Measurements from ENCODE around the gene THSD7B.

Gene THSD7B

DNA sequence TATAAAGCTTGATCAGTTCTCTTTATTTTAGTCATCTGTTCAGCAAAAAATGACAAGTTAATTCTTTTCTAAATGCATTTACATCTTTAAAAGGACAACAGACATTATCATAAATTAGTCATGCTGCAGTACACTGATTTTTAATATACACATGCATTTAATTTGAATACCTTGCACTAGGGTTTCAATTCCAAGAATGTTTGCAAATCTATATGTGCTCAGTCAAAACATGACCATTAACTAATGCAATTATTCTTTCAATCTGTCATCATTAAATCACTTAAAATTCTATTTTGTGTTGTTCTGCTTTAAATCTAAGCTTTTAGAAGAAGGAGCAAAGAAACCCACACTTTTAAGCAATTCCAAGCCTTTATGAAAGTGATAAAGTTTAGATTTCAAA, 342.6 kb downstream of the THSD7B start:
- H3K4me1 ChIP-seq (ENCODE audit: control insufficient read depth in 5 of 5, insufficient read depth in 5 of 5, low read length in 5 of 5): no peaks in the 10 kb centered on the region
- no peak overlapping the region for H3K27ac ChIP-seq (ENCODE audit: low read depth, low read length)
- no peaks in the 10 kb centered on the region for H3K36me3 ChIP-seq (ENCODE audit: control insufficient read depth in 5 of 5, insufficient read depth in 5 of 5, low read length in 5 of 5)
- no peaks in the 10 kb centered on the region for H3K27me3 ChIP-seq (ENCODE audit: control insufficient read depth in 5 of 5, insufficient read depth in 4 of 5, low read length in 5 of 5)
- no peak overlapping the region for H3K4me3 ChIP-seq (ENCODE audit: low read depth in 1 of 5, low read length in 5 of 5)
- H3K9me3 ChIP-seq (ENCODE audit: control insufficient read depth in 5 of 5, low read length in 5 of 5): peaks cover 0 to 3% (median 0%) of the 10 kb centered on the region in 5 donors
- H3K9ac ChIP-seq (ENCODE audit: low read length in 5 of 5): no peak overlapping the region

DNA sequence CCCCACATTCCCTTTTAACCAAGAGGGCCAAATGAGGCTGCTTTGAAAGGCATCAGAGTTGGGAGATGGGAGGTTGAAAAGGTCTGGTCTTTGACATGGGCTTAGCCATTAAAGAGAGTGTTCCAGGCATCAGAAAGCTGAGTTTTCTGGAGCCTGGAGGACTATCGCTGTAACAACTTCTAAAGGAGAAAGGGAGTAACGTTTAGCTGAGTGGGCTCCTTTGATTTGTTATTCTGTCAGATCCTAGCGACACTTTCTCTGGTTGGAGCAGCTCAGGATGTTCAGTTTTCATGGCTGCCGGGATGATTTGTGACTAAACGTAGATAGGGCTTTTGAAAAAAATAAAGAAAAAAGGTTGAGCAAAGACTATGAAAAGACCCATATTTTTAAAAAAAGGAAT, 346.6 kb downstream of the THSD7B start:
- H3K9me3 ChIP-seq (ENCODE audit: control insufficient read depth in 5 of 5, low read length in 5 of 5): peaks cover 0 to 2% (median 0%) of the 10 kb centered on the region in 5 donors
- H3K4me1 ChIP-seq (ENCODE audit: control insufficient read depth in 5 of 5, insufficient read depth in 5 of 5, low read length in 5 of 5): no peaks in the 10 kb centered on the region
- H3K36me3 ChIP-seq (ENCODE audit: control insufficient read depth in 5 of 5, insufficient read depth in 5 of 5, low read length in 5 of 5): peaks cover 0 to 3% (median 0%) of the 10 kb centered on the region in 5 donors

DNA sequence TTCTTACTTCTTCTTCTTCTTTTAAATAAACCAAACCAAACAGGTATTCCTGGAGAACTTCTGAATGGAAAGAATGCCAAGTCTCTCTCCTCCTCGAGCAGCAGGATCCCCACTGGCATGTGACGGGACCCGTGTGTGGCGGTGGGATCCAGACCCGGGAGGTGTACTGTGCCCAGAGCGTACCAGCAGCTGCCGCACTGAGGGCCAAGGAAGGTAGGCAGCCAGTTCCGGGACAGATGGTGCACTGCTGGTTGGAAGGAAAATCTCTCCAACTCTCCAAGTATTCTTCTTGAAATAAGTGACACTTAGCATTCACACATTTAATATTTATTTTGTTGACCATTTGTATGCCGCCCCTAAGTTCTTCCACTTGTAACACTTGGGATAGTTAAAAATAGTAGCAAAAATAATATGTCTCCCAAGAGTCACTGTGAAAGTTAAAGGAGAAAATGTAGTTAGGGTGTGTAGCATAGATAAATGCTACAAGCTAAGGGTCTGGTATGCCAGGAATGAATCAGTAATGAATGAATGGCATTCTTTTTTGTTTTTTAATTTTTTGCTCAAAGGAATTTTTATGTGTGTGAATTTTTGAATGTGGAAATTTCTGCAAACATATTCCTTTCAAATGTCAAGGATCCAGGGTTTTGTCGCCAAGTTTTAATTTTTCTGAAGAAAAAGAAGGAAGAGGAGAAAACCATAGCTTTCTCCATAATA, 349.9 kb downstream of the THSD7B start:
- Histone ChIP-seq H3K9me3 (ENCODE audit: control insufficient read depth in 5 of 5, low read length in 5 of 5) (no peaks in the 10 kb centered on the region), H3K27ac (ENCODE audit: low read depth, low read length) (no peak overlapping the region), H3K4me1 (ENCODE audit: control insufficient read depth in 5 of 5, insufficient read depth in 5 of 5, low read length in 5 of 5) (no peaks in the 10 kb centered on the region), H3K9ac (ENCODE audit: low read length in 5 of 5) (no peak overlapping the region), H3K36me3 (ENCODE audit: control insufficient read depth in 5 of 5, insufficient read depth in 5 of 5, low read length in 5 of 5) (peaks cover 0 to 6% (median 0%) of the 10 kb centered on the region in 5 donors), H3K27me3 (ENCODE audit: control insufficient read depth in 5 of 5, insufficient read depth in 4 of 5, low read length in 5 of 5) (no peaks in the 10 kb centered on the region), H3K4me3 (ENCODE audit: low read depth in 1 of 5, low read length in 5 of 5) (no peak overlapping the region)

More for the DNA sequence above, 346.6 kb downstream of the THSD7B start:
- H3K9ac ChIP-seq (ENCODE audit: low read length in 5 of 5): no peak overlapping the region
- H3K27ac ChIP-seq (ENCODE audit: low read depth, low read length): no peak overlapping the region
- no peaks in the 10 kb centered on the region for H3K27me3 ChIP-seq (ENCODE audit: control insufficient read depth in 5 of 5, insufficient read depth in 4 of 5, low read length in 5 of 5)
- H3K4me3 ChIP-seq (ENCODE audit: low read depth in 1 of 5, low read length in 5 of 5): no peak overlapping the region

DNA sequence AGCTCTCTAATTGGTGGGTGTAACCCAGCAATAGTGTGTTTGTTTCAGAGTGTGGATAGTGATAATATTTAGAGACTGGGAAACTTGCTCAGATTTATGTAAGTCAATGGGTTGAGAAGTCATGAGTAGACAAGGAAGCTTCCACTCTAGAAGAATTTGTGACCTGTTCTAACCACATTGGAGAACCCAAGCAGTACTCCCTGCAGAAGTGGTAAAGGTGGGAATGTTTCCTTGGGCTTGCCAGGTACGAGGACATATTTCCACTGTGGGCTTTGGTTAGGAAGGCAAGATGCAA, 350.4 kb downstream of the THSD7B start:
- Histone ChIP-seq H3K36me3 (ENCODE audit: control insufficient read depth in 5 of 5, insufficient read depth in 5 of 5, low read length in 5 of 5) (peaks cover 0 to 6% (median 0%) of the 10 kb centered on the region in 5 donors), H3K9me3 (ENCODE audit: control insufficient read depth in 5 of 5, low read length in 5 of 5) (no peaks in the 10 kb centered on the region), H3K27me3 (ENCODE audit: control insufficient read depth in 5 of 5, insufficient read depth in 4 of 5, low read length in 5 of 5) (no peaks in the 10 kb centered on the region), H3K4me1 (ENCODE audit: control insufficient read depth in 5 of 5, insufficient read depth in 5 of 5, low read length in 5 of 5) (no peaks in the 10 kb centered on the region), H3K4me3 (ENCODE audit: low read depth in 1 of 5, low read length in 5 of 5) (no peak overlapping the region), H3K27ac (ENCODE audit: low read depth, low read length) (no peak overlapping the region), H3K9ac (ENCODE audit: low read length in 5 of 5) (no peak overlapping the region)

DNA sequence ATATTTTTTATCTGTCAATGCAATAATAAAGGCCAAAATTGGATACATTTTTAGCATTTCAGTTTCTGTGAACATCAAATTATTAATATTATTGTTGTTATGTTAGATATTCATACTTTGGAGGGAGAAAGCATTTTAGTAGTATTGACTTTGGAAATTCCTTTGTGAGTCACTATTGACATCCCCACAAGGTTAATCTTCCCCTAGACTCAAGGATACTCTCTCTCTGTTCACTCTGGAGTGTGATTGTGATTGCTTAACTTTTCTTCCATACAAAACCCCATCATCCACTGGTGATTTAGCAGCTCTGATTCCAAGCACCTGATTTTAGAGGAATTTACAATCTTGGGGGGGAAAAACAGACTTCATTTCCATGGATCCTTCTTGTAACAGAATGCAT, 352.0 kb downstream of the THSD7B start:
- Histone ChIP-seq H3K4me3 (ENCODE audit: low read depth in 1 of 5, low read length in 5 of 5) (no peak overlapping the region), H3K9ac (ENCODE audit: low read length in 5 of 5) (no peak overlapping the region), H3K27me3 (ENCODE audit: control insufficient read depth in 5 of 5, insufficient read depth in 4 of 5, low read length in 5 of 5) (no peaks in the 10 kb centered on the region), H3K27ac (ENCODE audit: low read depth, low read length) (no peak overlapping the region), H3K36me3 (ENCODE audit: control insufficient read depth in 5 of 5, insufficient read depth in 5 of 5, low read length in 5 of 5) (peaks cover 0 to 6% (median 0%) of the 10 kb centered on the region in 5 donors), H3K4me1 (ENCODE audit: control insufficient read depth in 5 of 5, insufficient read depth in 5 of 5, low read length in 5 of 5) (no peaks in the 10 kb centered on the region), H3K9me3 (ENCODE audit: control insufficient read depth in 5 of 5, low read length in 5 of 5) (no peaks in the 10 kb centered on the region)

DNA sequence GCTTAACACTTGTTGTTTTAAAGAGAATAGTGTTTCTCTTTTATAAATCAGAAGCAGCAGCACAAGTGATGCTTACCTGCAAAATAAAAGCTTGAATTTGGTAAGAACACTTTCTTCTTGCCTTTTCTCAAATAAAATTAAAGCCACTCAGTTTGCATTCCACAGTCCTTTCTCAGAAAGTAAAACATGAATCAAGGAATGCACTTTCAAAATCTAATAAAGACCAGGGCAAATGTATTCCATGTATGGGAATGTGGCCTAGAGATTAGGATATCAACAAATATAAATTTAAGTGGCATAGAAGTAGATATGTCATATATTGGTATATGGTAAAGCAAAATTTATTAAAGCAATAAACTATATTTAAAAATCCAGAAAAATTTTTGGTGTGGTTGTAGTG, 352.8 kb downstream of the THSD7B start:
- Histone ChIP-seq H3K4me3 (ENCODE audit: low read depth in 1 of 5, low read length in 5 of 5) (no peak overlapping the region), H3K36me3 (ENCODE audit: control insufficient read depth in 5 of 5, insufficient read depth in 5 of 5, low read length in 5 of 5) (peaks cover 0 to 6% (median 0%) of the 10 kb centered on the region in 5 donors), H3K9ac (ENCODE audit: low read length in 5 of 5) (no peak overlapping the region), H3K9me3 (ENCODE audit: control insufficient read depth in 5 of 5, low read length in 5 of 5) (no peaks in the 10 kb centered on the region), H3K27me3 (ENCODE audit: control insufficient read depth in 5 of 5, insufficient read depth in 4 of 5, low read length in 5 of 5) (no peaks in the 10 kb centered on the region), H3K4me1 (ENCODE audit: control insufficient read depth in 5 of 5, insufficient read depth in 5 of 5, low read length in 5 of 5) (no peaks in the 10 kb centered on the region), H3K27ac (ENCODE audit: low read depth, low read length) (no peak overlapping the region)

DNA sequence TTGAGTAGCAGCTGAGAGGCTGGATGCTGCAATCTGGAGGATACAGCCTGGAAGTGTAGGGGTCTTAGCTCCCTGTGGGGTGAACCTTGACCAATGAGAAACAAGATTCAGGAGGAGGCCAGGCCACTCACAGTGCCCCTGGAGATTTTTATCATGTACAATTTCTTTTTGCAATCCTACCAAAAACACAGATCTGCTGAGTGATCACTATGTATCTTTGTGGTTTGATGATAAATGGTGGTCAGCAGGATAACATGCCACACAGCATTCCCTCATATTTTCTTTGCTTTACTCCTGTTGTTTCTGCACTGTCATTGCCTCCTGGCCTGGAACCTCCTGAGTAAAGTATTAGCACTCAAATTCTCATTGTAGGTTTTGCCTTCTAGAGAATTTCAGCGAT, 357.9 kb downstream of the THSD7B start:
- H3K36me3 ChIP-seq (ENCODE audit: control insufficient read depth in 5 of 5, insufficient read depth in 5 of 5, low read length in 5 of 5): peaks cover 0 to 3% (median 0%) of the 10 kb centered on the region in 5 donors
- no peaks in the 10 kb centered on the region for H3K4me1 ChIP-seq (ENCODE audit: control insufficient read depth in 5 of 5, insufficient read depth in 5 of 5, low read length in 5 of 5)
- H3K27ac ChIP-seq (ENCODE audit: low read depth, low read length): no peak overlapping the region
- H3K9me3 ChIP-seq (ENCODE audit: control insufficient read depth in 5 of 5, low read length in 5 of 5): no peaks in the 10 kb centered on the region
- H3K4me3 ChIP-seq (ENCODE audit: low read depth in 1 of 5, low read length in 5 of 5): no peak overlapping the region
- H3K27me3 ChIP-seq (ENCODE audit: control insufficient read depth in 5 of 5, insufficient read depth in 4 of 5, low read length in 5 of 5): no peaks in the 10 kb centered on the region
- no peak overlapping the region for H3K9ac ChIP-seq (ENCODE audit: low read length in 5 of 5)

DNA sequence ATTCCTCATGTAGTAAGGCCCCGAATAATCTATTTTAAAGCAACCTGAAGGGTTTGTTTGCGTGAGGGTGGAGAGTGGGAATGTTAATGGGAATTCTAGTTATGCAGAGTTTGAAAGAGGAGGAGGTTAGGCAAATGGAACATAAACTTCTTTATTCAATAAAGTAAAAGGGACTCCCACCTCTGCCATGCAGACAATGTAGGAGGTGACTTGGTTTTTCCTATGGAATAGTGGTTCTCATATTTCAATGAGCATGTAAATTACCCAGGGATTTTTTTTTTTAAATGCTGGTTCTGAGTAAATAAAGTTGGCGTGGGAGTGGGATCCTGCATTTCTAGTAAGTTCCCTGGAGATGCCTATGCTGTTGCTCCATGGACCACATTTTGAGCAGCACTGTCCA, 367.9 kb downstream of the THSD7B start:
- no peak overlapping the region for H3K4me3 ChIP-seq (ENCODE audit: low read depth in 1 of 5, low read length in 5 of 5)
- no peak overlapping the region for H3K27ac ChIP-seq (ENCODE audit: low read depth, low read length)
- H3K9ac ChIP-seq (ENCODE audit: low read length in 5 of 5): no peak overlapping the region
- no peaks in the 10 kb centered on the region for H3K4me1 ChIP-seq (ENCODE audit: control insufficient read depth in 5 of 5, insufficient read depth in 5 of 5, low read length in 5 of 5)
- H3K27me3 ChIP-seq (ENCODE audit: control insufficient read depth in 5 of 5, insufficient read depth in 4 of 5, low read length in 5 of 5): no peaks in the 10 kb centered on the region
- H3K9me3 ChIP-seq (ENCODE audit: control insufficient read depth in 5 of 5, low read length in 5 of 5): no peaks in the 10 kb centered on the region
- H3K36me3 ChIP-seq (ENCODE audit: control insufficient read depth in 5 of 5, insufficient read depth in 5 of 5, low read length in 5 of 5): peaks cover 0 to 4% (median 0%) of the 10 kb centered on the region in 5 donors

DNA sequence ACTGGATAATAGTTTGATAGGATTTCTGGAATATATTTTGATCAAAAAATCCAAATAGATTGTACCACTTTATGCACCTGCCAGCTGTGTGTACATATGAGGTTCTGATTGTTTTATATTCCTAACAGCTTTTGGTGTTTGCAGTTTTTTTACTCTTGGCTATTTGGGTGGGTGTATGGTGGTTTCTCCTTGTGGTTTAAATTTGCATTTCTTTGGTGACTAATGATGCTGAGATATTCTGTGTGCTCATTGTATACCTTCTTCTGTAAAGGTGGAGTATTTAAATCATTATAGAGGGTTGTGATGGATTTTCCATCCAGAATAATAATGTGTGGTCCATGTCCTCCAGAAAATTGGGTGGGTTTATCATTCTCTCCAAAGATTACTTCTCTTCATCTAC, 372.9 kb downstream of the THSD7B start:
- Histone ChIP-seq H3K4me1 (ENCODE audit: control insufficient read depth in 5 of 5, insufficient read depth in 5 of 5, low read length in 5 of 5) (peaks cover 0 to 8% (median 0%) of the 10 kb centered on the region in 5 donors), H3K27me3 (ENCODE audit: control insufficient read depth in 5 of 5, insufficient read depth in 4 of 5, low read length in 5 of 5) (no peaks in the 10 kb centered on the region), H3K36me3 (ENCODE audit: control insufficient read depth in 5 of 5, insufficient read depth in 5 of 5, low read length in 5 of 5) (peaks cover 0 to 4% (median 0%) of the 10 kb centered on the region in 5 donors), H3K9me3 (ENCODE audit: control insufficient read depth in 5 of 5, low read length in 5 of 5) (no peaks in the 10 kb centered on the region), H3K27ac (ENCODE audit: low read depth, low read length) (no peak overlapping the region), H3K9ac (ENCODE audit: low read length in 5 of 5) (no peak overlapping the region), H3K4me3 (ENCODE audit: low read depth in 1 of 5, low read length in 5 of 5) (no peak overlapping the region)

DNA sequence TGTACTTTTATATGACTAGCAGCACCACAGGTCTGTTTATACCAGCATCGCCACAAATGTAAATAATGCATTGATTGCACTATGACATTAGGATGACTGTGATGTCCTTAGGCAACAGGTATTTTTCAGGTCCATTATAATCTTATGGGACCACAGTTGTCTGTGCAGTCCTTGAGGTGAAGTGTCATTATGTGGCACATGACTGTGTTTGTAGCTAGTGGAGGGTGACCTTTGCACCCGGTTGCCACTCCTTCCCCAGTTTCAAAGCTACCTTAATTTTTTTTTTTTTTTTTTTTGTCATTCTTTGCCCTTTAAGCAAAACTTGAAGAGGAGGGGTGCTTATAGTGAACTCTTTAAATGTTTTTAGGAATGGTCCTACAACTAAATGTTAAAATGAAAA, 386.4 kb downstream of the THSD7B start:
- Histone ChIP-seq H3K27ac (ENCODE audit: low read depth, low read length) (no peak overlapping the region), H3K9ac (ENCODE audit: low read length in 5 of 5) (no peak overlapping the region), H3K4me3 (ENCODE audit: low read depth in 1 of 5, low read length in 5 of 5) (no peak overlapping the region), H3K4me1 (ENCODE audit: control insufficient read depth in 5 of 5, insufficient read depth in 5 of 5, low read length in 5 of 5) (no peaks in the 10 kb centered on the region), H3K27me3 (ENCODE audit: control insufficient read depth in 5 of 5, insufficient read depth in 4 of 5, low read length in 5 of 5) (no peaks in the 10 kb centered on the region), H3K9me3 (ENCODE audit: control insufficient read depth in 5 of 5, low read length in 5 of 5) (no peaks in the 10 kb centered on the region), H3K36me3 (ENCODE audit: control insufficient read depth in 5 of 5, insufficient read depth in 5 of 5, low read length in 5 of 5) (no peaks in the 10 kb centered on the region)
